Gastrocnemius medialis (tissue), 4 donors: Measurements from ENCODE around the gene DRC3.

Experiments used
- POLR2A ChIP-seq, 2 donors: fragments of 450-650 bp; IDR thresholded peaks; one replicate each; pipeline ENCODE4 v1.6.1; 2017; ENCODE audit warnings: antibody characterized with exemption in 2 of 2, mild to moderate bottlenecking in 2 of 2, moderate library complexity in 2 of 2
- TF ChIP-seq, protein P1 (sequence below), 5 experiments: fragments of 450-650 bp in 3 of 5; fragments of 200-600 bp in 2 of 5; sonication (generic) in 2 of 5; IDR thresholded peaks in 4 of 5; conservative IDR thresholded peaks in 1 of 5; 1 replicate in 4 of 5; 2 replicates in 1 of 5; pipeline ENCODE4 v1.5.1; 2016 to 2019; ENCODE audit warnings: antibody characterized with exemption in 5 of 5, mild to moderate bottlenecking in 3 of 5, moderate library complexity in 3 of 5

DNA sequence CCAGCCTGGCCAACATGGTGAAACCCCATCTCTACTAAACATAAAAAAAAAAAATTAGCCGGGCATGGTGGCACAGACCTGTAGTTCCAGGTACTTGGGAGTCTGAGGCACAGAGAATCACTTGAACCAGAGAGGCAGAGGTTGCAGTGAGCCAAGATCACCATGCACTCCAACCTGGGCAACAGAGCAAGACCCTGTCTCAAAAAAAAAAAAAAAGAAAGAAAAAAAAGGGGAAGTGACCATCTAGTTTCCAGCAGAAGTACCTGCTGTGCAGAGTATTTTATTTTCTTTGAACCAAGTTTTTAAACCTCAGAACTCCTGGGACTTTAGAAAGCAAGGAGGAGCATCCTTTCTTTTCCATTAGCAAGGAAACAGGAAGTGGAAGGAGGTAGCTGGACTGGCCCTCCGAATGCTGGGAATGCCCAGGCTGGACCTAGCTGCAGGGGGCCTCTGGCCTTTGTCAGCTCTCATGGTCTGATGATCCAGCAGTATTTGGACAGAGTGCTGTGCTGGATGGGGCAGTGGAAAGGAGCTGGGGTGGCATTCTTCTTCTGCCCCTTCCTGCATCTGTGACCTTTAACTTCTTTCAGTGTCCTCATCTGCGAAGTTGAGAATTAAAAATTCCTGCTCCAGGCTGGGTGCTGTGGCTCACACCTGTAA lies 73.2 kb downstream of the DRC3 start:
- TF ChIP-seq, protein P1, sequence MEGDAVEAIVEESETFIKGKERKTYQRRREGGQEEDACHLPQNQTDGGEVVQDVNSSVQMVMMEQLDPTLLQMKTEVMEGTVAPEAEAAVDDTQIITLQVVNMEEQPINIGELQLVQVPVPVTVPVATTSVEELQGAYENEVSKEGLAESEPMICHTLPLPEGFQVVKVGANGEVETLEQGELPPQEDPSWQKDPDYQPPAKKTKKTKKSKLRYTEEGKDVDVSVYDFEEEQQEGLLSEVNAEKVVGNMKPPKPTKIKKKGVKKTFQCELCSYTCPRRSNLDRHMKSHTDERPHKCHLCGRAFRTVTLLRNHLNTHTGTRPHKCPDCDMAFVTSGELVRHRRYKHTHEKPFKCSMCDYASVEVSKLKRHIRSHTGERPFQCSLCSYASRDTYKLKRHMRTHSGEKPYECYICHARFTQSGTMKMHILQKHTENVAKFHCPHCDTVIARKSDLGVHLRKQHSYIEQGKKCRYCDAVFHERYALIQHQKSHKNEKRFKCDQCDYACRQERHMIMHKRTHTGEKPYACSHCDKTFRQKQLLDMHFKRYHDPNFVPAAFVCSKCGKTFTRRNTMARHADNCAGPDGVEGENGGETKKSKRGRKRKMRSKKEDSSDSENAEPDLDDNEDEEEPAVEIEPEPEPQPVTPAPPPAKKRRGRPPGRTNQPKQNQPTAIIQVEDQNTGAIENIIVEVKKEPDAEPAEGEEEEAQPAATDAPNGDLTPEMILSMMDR (IDR thresholded peaks at IDR 0.05 in 4 of 5, conservative IDR thresholded peaks at IDR 0.05 in 1 of 5): no peak
- no peak for TF ChIP-seq POLR2A (IDR thresholded peaks at IDR 0.05)
